Endothelial cell of umbilical vein (primary cell): ENCODE data around the gene DERL3. TPM values are rescaled to one million over a fixed set of nuclear protein-coding genes. Genes with fewer than 3 reads are reported as not detected.

Experiments
- BruUV-seq: library from RNA; stranded (reverse); fragments of 400-500 nt; replicated peaks from 2 replicates; lab custom pipeline; 2021; lab: Mats Ljungman, UMichigan
- CTCF ChIA-PET: fragments of 300-600, 350-600 bp; sonication (Branson Sonifier 250); formaldehyde crosslinking; loops from one replicate; lab custom pipeline; 2021; ENCODE audit warnings: antibody characterized with exemption, inconsistent platforms; lab: Charles Lee
- POLR2A ChIA-PET: fragments of 300-600, 350-600 bp; sonication (Branson Sonifier 250); formaldehyde crosslinking; loops from one replicate; lab custom pipeline; 2021; ENCODE audit warnings: antibody characterized with exemption, inconsistent platforms; lab: Charles Lee
- DNase-seq: peaks from one replicate; pipeline ENCODE4 v3.0.0-alpha.2; 2011; ENCODE audit warnings: low read depth, low spot score
- FAIRE-seq: peaks from 2 replicates; lab custom pipeline; 2011; peaks lifted over from hg19 to GRCh38; lab: Jason Lieb, UNC
- H2AFZ ChIP-seq: 2 replicates; pipeline ENCODE4 v1.6.0; 2012; ENCODE audit warnings: low read depth, low read length, control low read depth, inconsistent platforms
- H3K27ac ChIP-seq: 2 replicates; pipeline ENCODE4 v1.5.1; 2011; ENCODE audit warnings: low read depth, mild to moderate bottlenecking, control low read depth, low read length, moderate library complexity; ENCODE audit not compliant: insufficient read depth
- H3K27me3 ChIP-seq, 2 experiments: 2 replicates each; pipeline versions ENCODE4 v1.6.0 to v1.6.1; 2011; ENCODE audit warnings: low read length in 2 of 2, mixed read lengths in 1 of 2; ENCODE audit not compliant: control insufficient read depth in 2 of 2, insufficient read depth in 2 of 2
- H3K36me3 ChIP-seq, 2 experiments: 2 replicates in 1 of 2; 3 replicates in 1 of 2; pipeline ENCODE4 v1.5.1; 2011; ENCODE audit warnings: low read length in 2 of 2, mild to moderate bottlenecking in 1 of 2, moderate library complexity in 1 of 2; ENCODE audit not compliant: control insufficient read depth in 2 of 2, insufficient read depth in 2 of 2; ENCODE audit errors: extremely low read depth in 1 of 2
- H3K4me1 ChIP-seq: 3 replicates; pipeline ENCODE4 v1.5.1; 2011; ENCODE audit warnings: mild to moderate bottlenecking, low read length; ENCODE audit not compliant: control insufficient read depth, insufficient read depth; ENCODE audit errors: extremely low read depth
- H3K4me2 ChIP-seq: 2 replicates; pipeline ENCODE4 v1.6.1; 2011; ENCODE audit warnings: low read length, control low read depth, mixed read lengths; ENCODE audit not compliant: insufficient read depth
- H3K4me3 ChIP-seq, 3 experiments: fragments of 200-600 bp in 1 of 3; sonication (generic), shearing (Covaris generic) in 1 of 3; replicated peaks in 1 of 3; 2 replicates each; pipeline ENCODE4 v1.5.1; 2011 to 2016; ENCODE audit warnings: control low read depth in 3 of 3, low read length in 3 of 3, mild to moderate bottlenecking in 2 of 3, inconsistent platforms in 1 of 3, low read depth in 1 of 3, moderate library complexity in 1 of 3; ENCODE audit not compliant: insufficient read depth in 1 of 3
- H3K79me2 ChIP-seq: 2 replicates; pipeline ENCODE4 v1.6.0; 2012; ENCODE audit warnings: low read length, inconsistent platforms; ENCODE audit not compliant: control insufficient read depth, insufficient read depth
- H3K9ac ChIP-seq: replicated peaks from 2 replicates; pipeline ENCODE3; 2011; ENCODE audit warnings: low read length, control low read depth; ENCODE audit not compliant: insufficient read depth; ENCODE audit errors: extremely low read depth
- H3K9me1 ChIP-seq: replicated peaks from 3 replicates; pipeline ENCODE4 v1.6.0; 2011; ENCODE audit warnings: mild to moderate bottlenecking, low read length; ENCODE audit not compliant: control insufficient read depth, insufficient read depth; ENCODE audit errors: extremely low read depth
- H3K9me3 ChIP-seq: replicated peaks from 2 replicates; pipeline ENCODE4 v1.5.1; 2012; ENCODE audit warnings: low read length, inconsistent platforms; ENCODE audit not compliant: control insufficient read depth, insufficient read depth
- H4K20me1 ChIP-seq: replicated peaks from 2 replicates; pipeline ENCODE3; 2011; ENCODE audit warnings: mild to moderate bottlenecking, low read length; ENCODE audit not compliant: control insufficient read depth, insufficient read depth; ENCODE audit errors: extremely low read depth
- EZH2 ChIP-seq: IDR thresholded peaks from 2 replicates; pipeline ENCODE4 v1.6.1; 2012; ENCODE audit warnings: borderline replicate concordance, low read depth, mild to moderate bottlenecking, moderate library complexity, low read length, inconsistent platforms; ENCODE audit not compliant: severe bottlenecking
- FOS ChIP-seq: IDR thresholded peaks from 2 replicates; pipeline ENCODE4 v1.6.1; 2011; ENCODE audit warnings: mild to moderate bottlenecking, low read length, moderate library complexity, borderline replicate concordance; ENCODE audit not compliant: insufficient read depth
- GATA2 ChIP-seq: IDR thresholded peaks from 2 replicates; pipeline ENCODE4 v1.7.0; 2011; ENCODE audit warnings: low read depth, mild to moderate bottlenecking, moderate library complexity, mixed read lengths, low read length; ENCODE audit not compliant: insufficient read length, insufficient read depth
- JUN ChIP-seq: IDR thresholded peaks from 2 replicates; pipeline ENCODE4 v1.6.1; 2011; ENCODE audit warnings: borderline replicate concordance, low read depth; ENCODE audit not compliant: insufficient read length, insufficient read depth
- MYC ChIP-seq: IDR thresholded peaks from one replicate; pipeline ENCODE4 v1.6.1; 2011; ENCODE audit warnings: mild to moderate bottlenecking, low read depth, low read length
- POLR2A ChIP-seq: IDR thresholded peaks from 2 replicates; pipeline ENCODE4 v1.6.1; 2012; ENCODE audit warnings: low read depth, mild to moderate bottlenecking, control low read depth, low read length
- POLR2AphosphoS5 ChIP-seq: IDR thresholded peaks from 2 replicates; pipeline ENCODE4 v1.6.1; 2012; ENCODE audit warnings: low read depth, mild to moderate bottlenecking, control low read depth, low read length, moderate library complexity; ENCODE audit not compliant: insufficient read depth
- dilution Hi-C: fragments of 300-500 bp; cut with MboI; formaldehyde crosslinking; loops from one replicate; pipeline ENCODE4 v1.15.0; 2019; ENCODE audit warnings: low sequenced_read_pairs; ENCODE audit not compliant: extremely low pct_ligation_motif_present
- intact Hi-C: fragments of 100-400 bp; cut with micrococcal nuclease; formaldehyde crosslinking; loops from one replicate; pipeline ENCODE4 v1.10.0; 2022
- polyA plus RNA-seq, 4 experiments: library from polyadenylated mRNA; depleted of rRNA in 3 of 4; stranded (reverse) in 3 of 4; unstranded in 1 of 4; fragments of >200 nt; gene quantifications; 2 replicates each; pipeline versions ENCODE4 v1.2.1 to v1.2.3, GENCODE V29; 2011 to 2012; ENCODE audit warnings: missing spikeins in 1 of 4
- total RNA-seq: library from RNA; stranded (reverse); gene quantifications from 2 replicates; pipeline ENCODE4 v1.2.3, GENCODE V29; 2021
- TF ChIP-seq, protein P1 (sequence below), 2 donors: IDR thresholded peaks; 1 replicate in 1 of 2; 2 replicates in 1 of 2; pipeline ENCODE4 v1.5.1; 2011; ENCODE audit warnings: low read length in 2 of 2, mild to moderate bottlenecking in 2 of 2, moderate library complexity in 2 of 2, control low read depth in 1 of 2, inconsistent platforms in 1 of 2, low read depth in 1 of 2; ENCODE audit not compliant: insufficient read depth in 1 of 2; ENCODE audit errors: extremely low read depth in 1 of 2
- TF ChIP-seq, protein P2 (sequence below): IDR thresholded peaks from 2 replicates; pipeline ENCODE4 v1.6.1; 2011; ENCODE audit not compliant: insufficient read depth, insufficient read length

The DERL3 gene
- total and polyA plus RNA-seq, 2 donors (not counting 3 experiments of a cell fraction or from before 2014, with no cell fraction given): 3.4 to 3.8 TPM

DNA sequence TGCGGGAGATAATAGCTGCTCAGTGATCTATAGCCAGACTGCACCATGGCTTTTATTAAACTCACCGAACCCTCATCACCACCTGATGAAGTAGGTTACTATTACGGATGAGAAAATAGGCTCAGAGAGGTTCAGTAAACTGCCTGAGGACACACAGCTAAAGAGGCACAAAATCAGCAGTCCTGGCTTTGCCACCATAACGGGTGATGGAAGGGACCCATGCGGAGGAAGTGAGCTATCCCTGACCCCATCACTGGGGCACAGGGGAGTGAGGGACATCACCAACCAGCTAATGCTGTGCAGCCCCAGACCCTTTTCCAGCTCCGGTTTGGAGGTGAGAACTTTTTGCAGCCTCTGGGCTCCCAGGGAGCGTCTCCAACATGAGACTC lies 7.3 kb upstream of the DERL3 start:
- H3K79me2 ChIP-seq: no peaks in the 10 kb centered on the region
- no peak overlapping the region for H2AFZ ChIP-seq
- no TSS peak for BruUV-seq
- TF ChIP-seq FOS (no peak), GATA2 (no peak), JUN (no peak), POLR2A (no peak), POLR2AphosphoS5 (no peak), EZH2 (no peak), MYC (no peak)
- TF ChIP-seq, protein P1, sequence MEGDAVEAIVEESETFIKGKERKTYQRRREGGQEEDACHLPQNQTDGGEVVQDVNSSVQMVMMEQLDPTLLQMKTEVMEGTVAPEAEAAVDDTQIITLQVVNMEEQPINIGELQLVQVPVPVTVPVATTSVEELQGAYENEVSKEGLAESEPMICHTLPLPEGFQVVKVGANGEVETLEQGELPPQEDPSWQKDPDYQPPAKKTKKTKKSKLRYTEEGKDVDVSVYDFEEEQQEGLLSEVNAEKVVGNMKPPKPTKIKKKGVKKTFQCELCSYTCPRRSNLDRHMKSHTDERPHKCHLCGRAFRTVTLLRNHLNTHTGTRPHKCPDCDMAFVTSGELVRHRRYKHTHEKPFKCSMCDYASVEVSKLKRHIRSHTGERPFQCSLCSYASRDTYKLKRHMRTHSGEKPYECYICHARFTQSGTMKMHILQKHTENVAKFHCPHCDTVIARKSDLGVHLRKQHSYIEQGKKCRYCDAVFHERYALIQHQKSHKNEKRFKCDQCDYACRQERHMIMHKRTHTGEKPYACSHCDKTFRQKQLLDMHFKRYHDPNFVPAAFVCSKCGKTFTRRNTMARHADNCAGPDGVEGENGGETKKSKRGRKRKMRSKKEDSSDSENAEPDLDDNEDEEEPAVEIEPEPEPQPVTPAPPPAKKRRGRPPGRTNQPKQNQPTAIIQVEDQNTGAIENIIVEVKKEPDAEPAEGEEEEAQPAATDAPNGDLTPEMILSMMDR (IDR thresholded peaks at IDR 0.05; ENCODE audit: extremely low read depth in 1 of 2, insufficient read depth in 1 of 2, low read depth in 1 of 2, low read length in 2 of 2): no peak
- TF ChIP-seq, protein P2, sequence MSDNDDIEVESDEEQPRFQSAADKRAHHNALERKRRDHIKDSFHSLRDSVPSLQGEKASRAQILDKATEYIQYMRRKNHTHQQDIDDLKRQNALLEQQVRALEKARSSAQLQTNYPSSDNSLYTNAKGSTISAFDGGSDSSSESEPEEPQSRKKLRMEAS: no peak
- no peaks in the 10 kb centered on the region for H4K20me1 ChIP-seq
- FAIRE-seq: no peak
- POLR2A ChIA-PET: interaction anchor here (0.8 kb wide), 1 partner anchor 203 kb away, joined by 4 read pairs; no protein-coding TSS in a partner anchor
- no peaks in the 10 kb centered on the region for H3K9me3 ChIP-seq
- no peaks in the 10 kb centered on the region for H3K9me1 ChIP-seq
- peaks cover 8% of the 10 kb centered on the region for H3K4me1 ChIP-seq
- intact Hi-C loops (loop anchor here (5.0 kb wide), 3 partner anchors 129 to 304 kb away; no protein-coding TSS in a partner anchor), dilution Hi-C loops (no loop called here)
- no peak overlapping the region for H3K9ac ChIP-seq
- CTCF ChIA-PET: interaction anchor here (1.0 to 3.1 kb wide), 6 partner anchors 11 to 218 kb away, joined by 3 to 17 read pairs (median 4); partner anchors contain the start of genes MIF and SLC2A11
- H3K27me3 ChIP-seq: peaks cover 0 to under 1% of the 10 kb centered on the region in 2 experiments
- H3K36me3 ChIP-seq: no peaks in the 10 kb centered on the region
- H3K27ac ChIP-seq: no peak overlapping the region
- no peak overlapping the region for H3K4me3 ChIP-seq
- no peak for DNase-seq
- no peak overlapping the region for H3K4me2 ChIP-seq
